ENCODE data around the gene TGFB1I1.

GRCh38 chr16:31471875-31472708 lies at the start of gene TGFB1I1:
- no peak for TF ChIP-seq OSR1 (CRISPR knock-in tag; IDR thresholded peaks at IDR 0.05)
- no peak for TF ChIP-seq CSDC2 (CRISPR knock-in tag; IDR thresholded peaks at IDR 0.05)
- no peak for TF ChIP-seq ZNF70 (CRISPR knock-in tag; IDR thresholded peaks at IDR 0.05)
- no peak for TF ChIP-seq ZNF565 (CRISPR knock-in tag; conservative IDR thresholded peaks at IDR 0.05; ENCODE audit: low read depth)
